ENCODE results near the gene PCDHGA5.
A peak's percentile ranks its signal among the peaks of the same experiment; 100 is the strongest.

Gene PCDHGA5

DNA sequence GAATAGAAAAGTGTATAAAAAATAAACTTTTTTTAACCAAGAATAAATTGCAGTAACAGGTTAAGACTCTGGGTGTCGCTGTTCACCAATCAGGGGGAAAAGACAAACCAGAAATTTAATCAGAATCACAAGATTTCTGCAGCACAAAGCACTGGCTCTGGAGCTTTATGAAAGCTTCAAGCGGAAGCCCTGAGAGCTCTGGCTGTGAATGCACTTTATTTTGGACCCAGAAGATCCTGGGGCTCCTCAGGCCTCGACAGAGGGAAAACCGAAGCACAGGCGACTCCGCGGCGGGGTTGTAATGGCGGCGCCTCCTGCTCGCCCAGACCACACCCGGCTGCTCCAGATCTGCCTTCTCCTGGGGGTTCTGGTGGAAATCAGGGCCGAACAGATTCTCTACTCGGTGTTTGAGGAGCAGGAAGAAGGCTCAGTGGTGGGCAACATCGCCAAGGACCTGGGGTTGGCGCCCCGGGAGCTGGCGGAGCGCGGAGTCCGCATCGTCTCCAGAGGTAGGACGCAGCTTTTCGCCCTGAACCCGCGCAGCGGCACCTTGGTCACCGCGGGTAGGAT is 9.0 kb upstream of the PCDHGA5 start, which contains the start of gene PCDHGA4:
Gene PCDHGA4 (plus strand): TSS at position 122 of the 570 bp plus-strand sequence. CDS start 87 bp downstream, at position 209.
- DNase-seq, result no peak

GRCh38 chr5:141355641-141356040 is 8.3 kb upstream of the PCDHGA5 start:
- no peak for DNase-seq

DNA sequence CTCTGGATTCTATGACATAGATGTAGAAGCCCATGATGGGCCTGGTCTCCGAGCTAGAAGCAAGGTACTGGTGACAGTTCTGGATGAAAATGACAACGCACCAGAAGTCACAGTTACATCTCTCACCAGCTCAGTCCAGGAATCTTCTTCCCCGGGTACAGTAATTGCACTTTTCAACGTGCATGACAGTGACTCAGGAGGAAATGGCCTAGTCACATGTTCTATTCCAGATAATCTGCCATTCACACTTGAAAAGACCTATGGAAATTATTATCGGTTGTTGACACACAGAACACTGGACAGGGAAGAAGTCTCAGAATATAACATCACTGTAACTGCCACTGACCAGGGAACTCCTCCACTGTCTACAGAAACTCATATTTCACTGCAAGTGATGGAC is 7.8 kb upstream of the PCDHGA5 start:
- DNase-seq, result no peak

- DNase-seq, result no peak
Measured at GRCh38 chr5:141356950-141357349, 7.0 kb upstream of the PCDHGA5 start.

- no peak for DNase-seq
Measured at GRCh38 chr5:141359790-141360426, 4.1 kb upstream of the PCDHGA5 start, which contains the start of gene PCDHGB2. Gene PCDHGB2 (plus strand): TSS chr5:141359994. CDS start chr5:141360136, 142 bp downstream.

- no peak for DNase-seq
Measured at GRCh38 chr5:141360685-141361084, 3.3 kb upstream of the PCDHGA5 start.

GRCh38 chr5:141362719-141363118 is 1.2 kb upstream of the PCDHGA5 start:
- DNase-seq, result no peak

GRCh38 chr5:141366016-141366896 is 2.3 kb downstream of the PCDHGA5 start:
- no peak for DNase-seq

DNA sequence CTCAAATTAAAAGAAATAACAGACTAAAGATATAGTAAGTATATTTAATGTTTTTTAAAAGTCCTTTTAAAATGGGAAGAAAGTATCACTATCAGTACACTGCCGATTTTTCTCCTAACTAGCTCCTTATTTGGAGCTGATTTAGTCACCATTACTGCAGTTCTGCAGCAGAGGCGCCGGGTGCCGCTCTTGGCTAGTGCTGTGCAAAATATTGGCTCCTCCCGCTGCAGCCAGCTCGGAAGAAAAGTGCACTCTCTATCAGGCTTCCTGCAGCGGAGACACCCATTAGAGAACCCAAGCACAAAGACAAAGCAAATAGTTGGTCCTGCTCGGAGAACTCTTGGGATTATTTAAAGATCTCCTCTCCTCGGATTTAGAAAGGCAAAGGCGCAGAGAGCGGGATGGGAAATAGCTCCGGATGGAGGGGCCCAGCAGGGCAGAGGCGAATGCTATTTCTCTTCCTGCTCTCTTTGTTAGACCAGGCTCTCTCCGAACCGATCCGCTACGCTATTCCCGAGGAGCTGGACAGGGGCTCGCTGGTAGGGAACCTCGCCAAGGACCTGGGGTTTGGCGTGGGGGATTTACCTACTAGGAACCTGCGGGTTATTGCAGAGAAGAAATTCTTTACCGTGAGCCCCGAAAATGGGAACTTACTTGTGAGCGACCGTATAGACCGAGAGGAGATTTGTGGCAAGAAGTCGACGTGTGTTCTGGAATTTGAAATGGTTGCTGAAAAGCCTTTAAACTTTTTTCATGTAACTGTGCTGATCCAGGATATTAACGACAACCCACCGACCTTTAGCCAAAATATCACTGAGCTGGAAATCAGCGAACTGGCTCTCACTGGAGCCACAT is 6.3 kb downstream of the PCDHGA5 start, which contains the start of gene PCDHGB3:
Gene PCDHGB3 (plus strand): TSS at position 249 of the 855 bp plus-strand sequence. CDS start 153 bp downstream, at position 402.
- peak; percentile 55 for DNase-seq

DNA sequence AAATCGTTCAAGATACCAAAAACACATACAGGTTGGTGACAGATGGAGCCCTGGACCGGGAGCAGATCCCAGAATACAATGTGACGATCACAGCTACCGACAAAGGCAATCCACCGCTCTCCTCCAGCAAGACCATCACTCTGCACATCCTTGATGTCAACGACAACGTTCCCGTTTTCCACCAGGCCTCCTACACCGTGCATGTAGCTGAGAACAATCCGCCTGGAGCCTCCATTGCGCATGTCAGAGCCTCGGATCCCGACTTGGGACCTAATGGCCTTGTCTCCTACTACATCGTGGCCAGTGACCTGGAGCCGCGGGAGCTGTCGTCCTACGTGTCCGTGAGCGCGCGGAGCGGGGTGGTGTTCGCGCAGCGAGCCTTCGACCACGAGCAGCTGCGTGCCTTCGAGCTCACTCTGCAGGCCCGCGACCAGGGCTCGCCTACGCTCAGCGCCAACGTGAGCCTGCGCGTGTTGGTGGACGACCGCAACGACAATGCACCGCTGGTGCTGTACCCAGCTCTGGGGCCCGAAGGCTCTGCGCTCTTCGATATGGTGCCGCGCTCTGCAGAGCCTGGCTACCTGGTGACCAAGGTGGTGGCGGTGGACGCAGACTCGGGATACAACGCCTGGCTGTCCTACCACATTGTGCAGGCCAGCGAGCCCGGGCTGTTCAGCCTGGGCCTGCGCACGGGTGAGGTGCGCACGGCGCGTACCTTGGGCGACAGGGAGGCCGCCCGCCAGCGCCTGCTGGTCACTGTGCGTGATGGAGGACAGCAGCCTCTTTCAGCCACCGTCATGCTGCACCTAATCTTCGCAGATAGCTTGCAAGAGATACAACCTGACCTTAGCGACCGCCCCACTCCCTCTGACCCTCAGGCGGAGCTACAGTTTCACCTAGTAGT is 7.9 kb downstream of the PCDHGA5 start:
- no peak for DNase-seq

GRCh38 chr5:141373673-141374317 is 9.8 kb downstream of the PCDHGA5 start, which contains the start of gene PCDHGA6:
Gene PCDHGA6 (plus strand): TSS chr5:141373891. CDS start chr5:141374084, 193 bp downstream.
- DNase-seq, result peak; percentile 40

GRCh38 chr5:141374627-141375026 is 10.7 kb downstream of the PCDHGA5 start:
- DNase-seq, result no peak

GRCh38 chr5:141375444-141376155 is 11.6 kb downstream of the PCDHGA5 start:
- DNase-seq, result peak; percentile 30

DNA sequence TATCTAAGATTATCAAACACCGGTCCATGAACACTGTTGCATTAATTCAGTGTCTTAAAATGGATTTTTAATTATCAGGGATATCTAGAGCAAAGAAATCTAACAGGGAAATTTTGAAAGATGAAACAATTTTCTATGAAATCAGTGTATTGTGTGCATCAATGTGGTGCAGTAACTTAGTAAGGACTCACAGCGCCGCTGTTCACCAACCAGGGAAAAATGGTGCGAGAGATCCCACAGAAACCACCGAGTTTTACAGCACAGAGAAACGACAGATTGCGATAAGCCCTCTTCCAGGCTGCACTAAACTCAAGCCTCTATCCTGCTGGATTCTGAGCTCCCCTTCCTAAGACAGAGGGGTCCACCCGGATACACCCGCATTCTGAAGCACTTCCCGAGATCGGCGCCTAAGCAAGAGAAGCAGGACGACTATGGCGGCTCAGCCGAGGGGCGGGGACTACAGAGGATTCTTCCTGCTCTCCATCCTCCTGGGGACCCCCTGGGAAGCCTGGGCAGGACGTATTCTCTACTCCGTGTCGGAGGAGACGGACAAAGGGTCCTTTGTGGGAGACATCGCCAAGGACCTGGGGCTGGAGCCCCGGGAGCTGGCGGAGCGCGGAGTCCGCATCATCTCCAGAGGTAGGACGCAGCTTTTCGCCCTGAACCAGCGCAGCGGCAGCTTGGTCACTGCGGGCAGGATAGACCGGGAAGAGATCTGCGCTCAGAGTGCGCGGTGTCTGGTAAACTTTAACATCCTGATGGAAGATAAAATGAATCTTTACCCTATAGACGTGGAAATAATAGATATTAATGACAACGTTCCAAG is 18.7 kb downstream of the PCDHGA5 start, which contains the start of gene PCDHGA7:
Gene PCDHGA7 (plus strand): TSS at position 274 of the 826 bp plus-strand sequence. CDS start 158 bp downstream, at position 432.
- DNase-seq, result no peak

- DNase-seq, result no peak
Measured at GRCh38 chr5:141383345-141383744, 19.4 kb downstream of the PCDHGA5 start.

GRCh38 chr5:141384471-141385267 is 20.7 kb downstream of the PCDHGA5 start:
- no peak for DNase-seq

GRCh38 chr5:141387557-141388311 is 23.8 kb downstream of the PCDHGA5 start, which contains the start of gene PCDHGB4:
Gene PCDHGB4 (plus strand): TSS chr5:141387698. CDS start chr5:141387885, 187 bp downstream.
- DNase-seq, result peak; percentile 55
